Measurements from ENCODE around the gene ROBO2.
"Not testable (repeated sequence)": the region's sequence is repeated elsewhere in the genome, so short reads cannot be mapped to it uniquely, and the experiment has no call there.

Gene ROBO2

DNA sequence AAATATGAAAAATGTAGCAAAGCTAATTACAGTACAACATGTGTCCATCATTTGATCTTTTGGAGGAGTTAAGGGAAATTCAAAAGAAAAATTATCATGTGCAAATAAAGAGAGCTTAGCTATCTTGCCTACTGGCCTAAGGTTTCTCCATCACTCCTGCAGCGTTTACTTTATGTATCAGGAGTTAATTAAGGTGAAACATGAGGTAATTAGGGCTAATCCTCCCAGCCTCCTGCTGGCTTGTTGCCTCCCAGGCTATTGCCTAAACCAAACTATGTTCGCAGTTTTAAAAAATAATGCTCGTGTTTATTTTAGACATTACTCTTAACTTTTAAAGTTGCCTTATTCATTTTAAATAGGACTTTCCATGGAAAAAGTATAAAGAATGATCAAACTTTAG lies 367.5 kb downstream of the ROBO2 start:
- DNase-seq (ENCODE audit: low read depth in 1 of 2, low spot score in 1 of 2): no peak
- in situ Hi-C loops (cut with HindIII; ENCODE audit: low pct_unique_long_range_greater_than_20kb, low sequenced_read_pairs): no loop called here
- no peak for TF ChIP-seq JUND (IDR thresholded peaks at IDR 0.05; ENCODE audit: low read depth)

- DNase-seq (ENCODE audit: low read depth in 1 of 2, low spot score in 1 of 2); in situ Hi-C loops (cut with HindIII; ENCODE audit: low pct_unique_long_range_greater_than_20kb, low sequenced_read_pairs): not testable (repeated sequence)
These were observed 370.4 kb downstream of the ROBO2 start for GRCh38 chr3:77410334-77410733.

DNA sequence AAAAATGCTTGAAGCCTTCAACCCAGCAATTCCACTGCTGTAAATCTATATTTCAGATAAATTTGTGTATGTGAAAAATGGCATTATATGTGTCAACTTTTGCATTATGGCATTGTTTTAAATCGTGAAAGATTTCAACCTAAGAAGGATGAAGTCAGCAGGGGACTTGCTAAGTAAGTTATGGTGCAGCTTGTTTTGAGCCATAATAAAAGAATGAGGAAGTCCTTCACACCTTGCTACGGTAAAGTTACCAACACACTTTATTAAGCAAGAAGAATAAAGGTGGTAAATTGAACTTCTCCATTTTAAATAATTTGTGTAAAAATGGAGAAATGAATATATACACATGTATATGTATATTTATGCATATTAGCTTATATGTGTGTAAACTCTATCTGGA lies 371.4 kb downstream of the ROBO2 start:
- DNase-seq (ENCODE audit: low read depth in 1 of 2, low spot score in 1 of 2): peak in 1 of 2 experiments; percentile 5
- TF ChIP-seq JUND (IDR thresholded peaks at IDR 0.05; ENCODE audit: low read depth): no peak
- in situ Hi-C loops (cut with HindIII; ENCODE audit: low pct_unique_long_range_greater_than_20kb, low sequenced_read_pairs): no loop called here

GRCh38 chr3:77412021-77412438 lies 372.1 kb downstream of the ROBO2 start:
- TF ChIP-seq JUND (IDR thresholded peaks at IDR 0.05; ENCODE audit: low read depth): no peak
- DNase-seq (ENCODE audit: low read depth in 1 of 2, low spot score in 1 of 2): peak in 1 of 2 experiments; percentile 2

DNA sequence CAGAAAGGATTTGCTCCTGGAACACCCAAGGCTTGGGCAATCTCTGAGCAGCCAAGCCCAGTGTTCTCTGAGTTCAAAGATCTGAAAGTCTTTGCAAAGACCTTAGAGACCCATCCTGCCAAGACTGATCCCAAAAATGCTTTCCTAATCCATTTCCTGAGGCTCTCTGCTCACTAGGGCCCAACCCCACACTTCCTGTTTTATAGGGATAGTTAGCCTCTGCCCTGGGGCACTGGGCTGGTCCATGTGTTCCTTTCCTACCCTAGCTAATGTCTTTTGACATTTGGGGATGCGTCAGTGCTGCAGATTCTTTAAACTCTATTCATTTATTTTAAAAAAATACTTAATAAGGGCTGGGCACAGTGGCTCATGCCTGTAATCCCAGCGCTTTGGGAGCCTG lies 372.7 kb downstream of the ROBO2 start:
- no peak for DNase-seq (ENCODE audit: low read depth in 1 of 2, low spot score in 1 of 2)
- in situ Hi-C loops (cut with HindIII; ENCODE audit: low pct_unique_long_range_greater_than_20kb, low sequenced_read_pairs): no loop called here
- TF ChIP-seq JUND (IDR thresholded peaks at IDR 0.05; ENCODE audit: low read depth): no peak

More at GRCh38 chr3:77412021-77412438, 372.1 kb downstream of the ROBO2 start:
- in situ Hi-C loops (cut with HindIII; ENCODE audit: low pct_unique_long_range_greater_than_20kb, low sequenced_read_pairs): no loop called here

- DNase-seq (ENCODE audit: low read depth in 1 of 2, low spot score in 1 of 2): no peak
- in situ Hi-C loops (cut with HindIII; ENCODE audit: low pct_unique_long_range_greater_than_20kb, low sequenced_read_pairs): no loop called here
- TF ChIP-seq JUND (IDR thresholded peaks at IDR 0.05; ENCODE audit: low read depth): no peak
These were observed 375.0 kb downstream of the ROBO2 start for GRCh38 chr3:77414881-77415280.

- no peak for TF ChIP-seq JUND (IDR thresholded peaks at IDR 0.05; ENCODE audit: low read depth)
These were observed 380.4 kb downstream of the ROBO2 start for GRCh38 chr3:77420336-77420735.

DNA sequence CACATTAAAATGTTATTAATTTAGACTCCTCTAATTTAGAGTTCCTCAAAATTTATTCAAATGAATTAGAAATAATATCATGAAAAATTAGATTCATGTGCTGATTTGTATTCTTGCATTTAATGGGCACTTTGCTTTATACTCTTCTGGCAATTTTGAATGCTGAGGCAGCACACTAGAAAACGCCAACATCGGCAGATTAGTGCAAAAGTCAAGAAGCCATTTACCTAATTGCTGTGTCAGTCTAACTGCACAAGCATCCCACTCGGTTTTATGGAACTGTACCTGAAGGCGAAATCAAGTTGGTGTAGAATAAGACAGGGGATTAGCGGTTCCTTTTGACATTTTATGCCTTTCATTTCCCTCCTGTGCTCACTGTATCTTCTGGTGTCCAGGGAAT lies 382.0 kb downstream of the ROBO2 start:
- DNase-seq (ENCODE audit: low read depth in 1 of 2, low spot score in 1 of 2): no peak
- no peak for TF ChIP-seq JUND (IDR thresholded peaks at IDR 0.05; ENCODE audit: low read depth)
- in situ Hi-C loops (cut with HindIII; ENCODE audit: low pct_unique_long_range_greater_than_20kb, low sequenced_read_pairs): no loop called here

More at GRCh38 chr3:77420336-77420735, 380.4 kb downstream of the ROBO2 start:
- no peak for DNase-seq (ENCODE audit: low read depth in 1 of 2, low spot score in 1 of 2)
- in situ Hi-C loops (cut with HindIII; ENCODE audit: low pct_unique_long_range_greater_than_20kb, low sequenced_read_pairs): no loop called here

DNA sequence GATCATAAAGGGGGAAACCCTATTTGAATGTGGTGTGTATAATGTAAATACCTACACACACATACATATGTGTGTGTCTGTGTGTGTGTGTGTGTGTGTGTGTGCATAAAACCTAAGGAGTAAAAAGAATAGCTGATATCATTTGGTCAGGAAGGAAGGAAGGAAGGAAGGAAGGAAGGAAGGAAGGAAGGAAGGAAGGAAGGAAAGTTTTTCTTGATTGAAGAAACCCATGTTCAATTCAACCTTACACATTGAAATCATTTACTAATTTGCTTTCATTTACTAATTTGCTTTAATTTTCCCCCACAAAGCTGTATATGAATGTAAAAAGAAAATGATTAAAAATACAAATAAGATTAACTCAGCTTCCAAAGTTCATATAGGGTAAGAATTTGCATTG lies 386.6 kb downstream of the ROBO2 start:
- in situ Hi-C loops (cut with HindIII; ENCODE audit: low pct_unique_long_range_greater_than_20kb, low sequenced_read_pairs): no loop called here
- no peak for TF ChIP-seq JUND (IDR thresholded peaks at IDR 0.05; ENCODE audit: low read depth)
- DNase-seq (ENCODE audit: low read depth in 1 of 2, low spot score in 1 of 2): no peak

- in situ Hi-C loops (cut with HindIII; ENCODE audit: low pct_unique_long_range_greater_than_20kb, low sequenced_read_pairs): no loop called here
- no peak for TF ChIP-seq JUND (IDR thresholded peaks at IDR 0.05; ENCODE audit: low read depth)
- DNase-seq (ENCODE audit: low read depth in 1 of 2, low spot score in 1 of 2): no peak
These were observed 387.6 kb downstream of the ROBO2 start for GRCh38 chr3:77427528-77427927.

- no peak for DNase-seq (ENCODE audit: low read depth in 1 of 2, low spot score in 1 of 2)
- TF ChIP-seq JUND (IDR thresholded peaks at IDR 0.05; ENCODE audit: low read depth): no peak
- in situ Hi-C loops (cut with HindIII; ENCODE audit: low pct_unique_long_range_greater_than_20kb, low sequenced_read_pairs): no loop called here
These were observed 397.0 kb downstream of the ROBO2 start for GRCh38 chr3:77436908-77437307.

DNA sequence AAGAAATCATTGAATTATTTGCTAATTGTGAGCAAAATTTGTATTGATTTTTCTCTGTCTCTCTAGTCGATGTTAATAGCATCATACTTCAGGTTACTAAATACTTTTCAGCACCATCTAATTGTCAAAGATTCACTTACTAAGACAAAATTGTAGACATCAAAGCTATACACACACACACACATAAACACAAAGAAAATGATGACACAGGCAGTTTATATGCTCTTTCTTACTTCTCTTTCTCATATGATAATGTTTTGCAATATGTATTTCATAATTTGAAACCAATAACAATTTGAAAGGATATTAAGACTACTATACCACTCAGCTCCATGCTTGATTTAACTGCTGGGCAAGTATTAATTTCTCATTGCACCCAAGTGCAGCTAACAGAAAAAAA lies 406.2 kb downstream of the ROBO2 start:
- in situ Hi-C loops (cut with HindIII; ENCODE audit: low pct_unique_long_range_greater_than_20kb, low sequenced_read_pairs): no loop called here
- DNase-seq (ENCODE audit: low read depth in 1 of 2, low spot score in 1 of 2): no peak
- no peak for TF ChIP-seq JUND (IDR thresholded peaks at IDR 0.05; ENCODE audit: low read depth)

- no peak for DNase-seq (ENCODE audit: low read depth in 1 of 2, low spot score in 1 of 2)
- no peak for TF ChIP-seq JUND (IDR thresholded peaks at IDR 0.05; ENCODE audit: low read depth)
- in situ Hi-C loops (cut with HindIII; ENCODE audit: low pct_unique_long_range_greater_than_20kb, low sequenced_read_pairs): no loop called here
These were observed 406.9 kb downstream of the ROBO2 start for GRCh38 chr3:77446761-77447160.

Data from T47D (cell line).